ENCODE data around the gene POR.
"Not testable (repeated sequence)": the region's sequence is repeated elsewhere in the genome, so short reads cannot be mapped to it uniquely, and the experiment has no call there.

POR gene

DNA sequence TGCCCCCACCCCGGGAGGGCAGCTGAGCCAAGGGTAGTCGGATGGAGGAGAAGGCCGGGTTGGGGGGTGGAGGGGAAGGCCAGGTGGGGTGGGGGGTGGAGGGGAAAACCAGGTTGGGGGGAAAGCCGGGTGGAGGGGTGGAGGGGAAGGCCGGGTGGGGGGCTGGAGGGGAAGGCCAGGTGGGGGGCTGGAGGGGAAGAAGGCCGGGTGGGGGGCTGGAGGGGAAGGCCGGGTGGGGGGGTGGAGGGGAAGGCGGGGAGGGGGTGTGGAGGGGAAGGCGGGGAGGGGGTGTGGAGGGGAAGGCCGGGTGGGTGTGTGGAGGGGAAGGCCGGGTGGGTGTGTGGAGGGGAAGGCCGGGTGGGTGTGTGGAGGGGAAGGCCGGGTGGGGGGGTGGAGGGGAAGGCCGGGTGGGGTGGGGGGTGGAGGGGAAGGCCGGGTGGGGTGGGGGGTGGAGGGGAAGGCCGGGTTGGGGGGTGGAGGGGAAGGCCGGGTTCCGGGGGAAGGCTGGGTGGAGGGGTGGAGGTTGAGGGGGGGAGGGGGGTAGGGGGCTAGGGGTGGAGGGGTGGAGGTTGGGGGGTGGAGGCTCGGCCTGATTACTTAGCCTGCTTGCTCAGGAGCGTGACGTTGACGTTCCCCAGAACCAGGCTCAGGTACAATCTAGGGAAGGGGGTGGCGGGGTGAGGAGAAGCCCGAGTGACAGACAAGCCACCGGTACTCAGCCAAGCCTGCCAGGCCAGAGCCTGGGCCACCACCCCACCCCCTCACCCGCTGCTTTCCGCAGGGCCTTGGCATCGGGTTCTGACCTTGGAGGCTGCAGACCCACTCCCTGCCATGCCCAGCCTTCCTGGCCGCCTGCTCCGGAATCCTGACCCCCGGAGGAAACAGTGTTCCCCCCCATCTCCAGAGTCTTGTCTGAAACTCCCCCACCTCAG is 73.9 kb downstream of the POR start:
- no peak for DNase-seq (ENCODE audit: low read depth in 1 of 2, low spot score in 1 of 2)

GRCh38 chr7:75989500-75990388 is 74.8 kb downstream of the POR start:
- no peak for DNase-seq (ENCODE audit: low read depth in 1 of 2, low spot score in 1 of 2)

DNA sequence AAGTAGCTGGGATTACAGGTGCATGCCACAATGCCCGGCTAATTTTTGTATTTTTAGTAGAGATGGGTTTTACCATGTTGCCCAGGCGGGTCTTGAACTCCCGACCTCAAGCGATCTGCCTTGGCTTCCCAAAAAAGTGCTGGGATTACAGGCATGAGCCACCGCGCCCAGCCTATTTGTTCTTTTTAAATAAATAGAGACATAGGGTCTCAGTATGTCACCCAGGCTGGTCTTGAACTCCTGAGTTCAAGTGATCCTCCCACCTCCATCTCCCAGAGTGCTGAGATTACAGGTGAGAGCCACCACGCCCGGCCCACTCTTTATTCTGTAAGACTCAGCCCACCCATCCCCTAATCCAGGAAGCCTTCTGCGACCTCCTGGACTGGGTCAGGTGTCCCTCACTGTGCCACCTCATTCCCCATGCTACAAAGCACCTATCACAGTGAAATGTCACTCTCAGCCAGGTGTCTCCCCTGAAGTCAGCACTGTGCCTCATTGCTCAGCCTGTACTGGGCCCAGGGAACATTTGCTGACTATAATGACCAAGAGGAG is 76.7 kb downstream of the POR start:
- DNase-seq (ENCODE audit: low read depth in 1 of 2, low spot score in 1 of 2): no peak

DNA sequence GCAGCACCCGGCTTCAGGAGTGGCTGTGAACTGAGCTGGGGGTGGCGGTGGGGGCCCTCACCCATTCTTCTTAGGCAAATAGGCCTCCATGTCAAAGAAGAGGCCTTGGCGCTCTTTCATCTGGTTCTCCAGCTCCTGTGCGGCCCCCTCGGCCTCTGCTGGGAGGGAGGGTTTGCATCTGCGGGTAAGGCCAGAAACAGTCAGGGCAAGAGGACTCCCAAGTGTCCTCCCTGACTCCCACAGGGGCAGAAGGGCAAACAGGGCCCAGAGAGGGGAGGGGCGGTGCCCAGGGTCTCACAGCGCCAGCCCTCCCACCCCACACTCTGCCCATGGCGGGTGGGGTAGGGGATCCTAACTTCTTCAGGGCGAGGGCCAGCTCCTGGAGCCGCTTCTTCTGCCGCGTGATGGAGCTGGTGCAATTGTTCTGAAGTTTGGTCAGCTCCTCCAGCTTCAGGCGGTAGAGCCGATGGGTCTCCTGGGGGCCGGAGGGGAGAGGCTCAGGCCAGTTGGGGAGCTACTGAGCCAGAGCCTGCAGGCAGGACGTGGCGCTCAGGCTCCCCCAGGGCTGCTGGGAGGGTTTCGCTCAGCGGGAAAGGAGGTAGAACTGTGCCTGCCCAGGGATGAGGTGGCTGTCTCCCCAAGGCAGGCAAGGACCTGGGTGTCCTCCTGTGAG is 77.3 kb downstream of the POR start:
- no peak for DNase-seq (ENCODE audit: low read depth in 1 of 2, low spot score in 1 of 2)

GRCh38 chr7:75993689-75994387 is 78.9 kb downstream of the POR start:
- no peak for DNase-seq (ENCODE audit: low read depth in 1 of 2, low spot score in 1 of 2)

DNA sequence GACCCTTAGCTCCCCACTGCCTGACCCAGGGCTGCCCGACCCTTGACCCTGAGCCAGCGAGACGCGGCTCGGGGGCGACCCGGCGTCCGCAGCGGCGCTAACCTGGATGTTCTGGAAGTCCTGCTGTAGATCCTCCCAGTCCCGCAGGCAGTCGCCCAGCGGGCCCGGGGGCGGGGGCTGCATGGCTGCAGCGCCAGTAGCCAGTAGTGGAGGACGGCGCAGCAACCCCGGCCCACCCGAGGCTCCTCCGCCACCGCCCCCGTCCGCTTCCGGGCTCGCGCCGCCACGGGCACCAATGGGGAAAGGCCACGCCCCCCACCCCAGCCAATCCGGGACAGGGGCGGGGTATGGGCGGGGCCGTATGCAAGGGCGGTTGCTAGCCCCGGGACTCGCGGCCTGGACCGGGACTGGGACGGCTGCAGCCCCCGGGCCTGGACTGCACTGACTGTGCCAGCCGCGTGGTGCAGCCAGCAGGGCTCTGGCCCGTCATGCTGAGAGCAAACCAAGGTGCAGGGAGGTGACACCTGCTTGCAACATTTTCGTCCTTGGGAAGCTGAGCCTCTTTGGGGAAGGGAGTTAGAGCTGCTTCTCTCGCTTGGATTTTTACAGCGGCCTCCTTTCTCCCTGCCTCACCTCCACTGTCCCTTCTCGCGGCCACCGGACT is 79.6 kb downstream of the POR start, which contains the start of gene TMEM120A:
Gene TMEM120A (minus strand): TSS at position 208 of the 664 bp plus-strand sequence. CDS start 25 bp downstream, at position 183.
- peak; percentile 90 to 92 for DNase-seq (ENCODE audit: low read depth in 1 of 2, low spot score in 1 of 2)

- no peak for DNase-seq (ENCODE audit: low read depth in 1 of 2, low spot score in 1 of 2)
Observed at GRCh38 chr7:75995052-75995471, 80.1 kb downstream of the POR start.

- no peak for DNase-seq (ENCODE audit: low read depth in 1 of 2, low spot score in 1 of 2)
Observed at GRCh38 chr7:75995996-75996395, 81.0 kb downstream of the POR start.

GRCh38 chr7:75996476-75996875 is 81.5 kb downstream of the POR start:
- no peak for DNase-seq (ENCODE audit: low read depth in 1 of 2, low spot score in 1 of 2)

DNA sequence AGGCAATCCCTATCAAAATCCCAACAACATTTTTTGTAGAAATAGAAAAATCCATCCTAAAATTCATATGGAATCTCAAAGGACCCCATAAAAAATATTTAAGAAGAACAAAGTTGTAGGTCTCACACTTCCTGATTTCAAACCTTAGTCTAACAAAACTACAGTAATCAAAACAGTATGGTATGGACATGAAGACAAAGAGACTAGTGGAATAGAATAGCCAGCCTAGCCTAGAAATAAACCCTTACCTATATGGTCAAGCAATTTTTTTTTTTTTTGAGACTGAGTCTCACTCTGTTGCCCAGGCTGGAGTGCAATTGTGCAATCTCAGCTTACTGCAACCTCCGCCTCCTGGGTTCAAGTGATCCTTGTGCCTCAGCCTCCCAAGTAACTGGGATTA is 83.1 kb downstream of the POR start:
- no peak for DNase-seq (ENCODE audit: low read depth in 1 of 2, low spot score in 1 of 2)

DNA sequence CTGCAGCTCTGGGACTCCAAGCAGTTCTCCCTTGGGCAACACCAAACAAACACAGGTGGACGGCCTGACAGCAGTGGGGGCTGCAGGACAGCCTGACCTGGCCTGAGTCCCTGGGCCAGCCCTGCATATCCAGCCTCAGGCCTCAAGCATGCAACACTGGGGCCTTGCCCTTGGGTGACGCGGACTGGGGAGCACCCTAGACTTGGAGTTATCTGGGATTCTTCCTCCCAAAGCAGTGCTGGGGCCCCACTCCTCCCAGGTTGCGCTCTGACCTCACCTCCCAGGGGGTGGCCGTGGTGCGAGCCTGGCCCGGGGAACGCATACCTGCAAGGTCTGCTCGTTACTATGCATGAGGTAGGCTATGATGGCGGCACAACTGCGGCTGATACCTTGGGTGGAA is 85.6 kb downstream of the POR start:
- no peak for DNase-seq (ENCODE audit: low read depth in 1 of 2, low spot score in 1 of 2)

GRCh38 chr7:76002139-76002538 is 87.2 kb downstream of the POR start:
- DNase-seq (ENCODE audit: low read depth in 1 of 2, low spot score in 1 of 2): no peak

- DNase-seq (ENCODE audit: low read depth in 1 of 2, low spot score in 1 of 2): no peak
Observed at GRCh38 chr7:76002822-76003221, 87.9 kb downstream of the POR start.

GRCh38 chr7:76003351-76003750 is 88.4 kb downstream of the POR start:
- no peak for DNase-seq (ENCODE audit: low read depth in 1 of 2, low spot score in 1 of 2)

DNA sequence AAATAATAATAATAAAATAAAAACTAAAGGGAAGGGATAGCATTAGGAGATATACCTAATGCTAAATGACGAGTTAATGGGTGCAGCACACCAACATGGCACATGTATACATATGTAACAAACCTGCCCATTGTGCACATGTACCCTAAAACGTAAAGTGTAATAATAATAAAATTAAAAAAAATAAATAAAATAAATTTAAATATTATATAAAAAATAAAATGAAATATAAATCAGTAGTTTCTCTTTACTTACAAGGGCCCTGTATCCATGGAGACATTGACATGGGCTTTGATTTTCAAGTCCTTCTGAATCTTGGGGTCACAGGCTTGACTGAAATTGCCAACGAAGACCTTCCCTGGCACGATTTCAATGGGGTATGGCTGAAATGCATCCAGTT is 90.0 kb downstream of the POR start:
- DNase-seq (ENCODE audit: low read depth in 1 of 2, low spot score in 1 of 2): not testable (repeated sequence)

- no peak for DNase-seq (ENCODE audit: low read depth in 1 of 2, low spot score in 1 of 2)
Observed at GRCh38 chr7:76008156-76008687, 93.3 kb downstream of the POR start.

- DNase-seq (ENCODE audit: low read depth in 1 of 2, low spot score in 1 of 2): no peak
Observed at GRCh38 chr7:76009672-76010600, 95.0 kb downstream of the POR start.

GRCh38 chr7:76011442-76011861 is 96.5 kb downstream of the POR start:
- DNase-seq (ENCODE audit: low read depth in 1 of 2, low spot score in 1 of 2): no peak

Measured in activated T-helper 1 cell treated with anti-CD3 and anti-CD28 coated beads, Interleukin-2, amount 50 U/mL, for 16 hours (primary cell).